HG02678 (cell line): ENCODE results near the gene FOXF2.

Source experiments
- ATAC-seq: cut with Tn5 transposase; IDR thresholded peaks from one replicate; pipeline ENCODE4 v1.9.1; 2021; ENCODE audit warnings: mild to moderate bottlenecking, moderate library complexity; ENCODE audit not compliant: unreplicated experiment

Gene FOXF2

DNA sequence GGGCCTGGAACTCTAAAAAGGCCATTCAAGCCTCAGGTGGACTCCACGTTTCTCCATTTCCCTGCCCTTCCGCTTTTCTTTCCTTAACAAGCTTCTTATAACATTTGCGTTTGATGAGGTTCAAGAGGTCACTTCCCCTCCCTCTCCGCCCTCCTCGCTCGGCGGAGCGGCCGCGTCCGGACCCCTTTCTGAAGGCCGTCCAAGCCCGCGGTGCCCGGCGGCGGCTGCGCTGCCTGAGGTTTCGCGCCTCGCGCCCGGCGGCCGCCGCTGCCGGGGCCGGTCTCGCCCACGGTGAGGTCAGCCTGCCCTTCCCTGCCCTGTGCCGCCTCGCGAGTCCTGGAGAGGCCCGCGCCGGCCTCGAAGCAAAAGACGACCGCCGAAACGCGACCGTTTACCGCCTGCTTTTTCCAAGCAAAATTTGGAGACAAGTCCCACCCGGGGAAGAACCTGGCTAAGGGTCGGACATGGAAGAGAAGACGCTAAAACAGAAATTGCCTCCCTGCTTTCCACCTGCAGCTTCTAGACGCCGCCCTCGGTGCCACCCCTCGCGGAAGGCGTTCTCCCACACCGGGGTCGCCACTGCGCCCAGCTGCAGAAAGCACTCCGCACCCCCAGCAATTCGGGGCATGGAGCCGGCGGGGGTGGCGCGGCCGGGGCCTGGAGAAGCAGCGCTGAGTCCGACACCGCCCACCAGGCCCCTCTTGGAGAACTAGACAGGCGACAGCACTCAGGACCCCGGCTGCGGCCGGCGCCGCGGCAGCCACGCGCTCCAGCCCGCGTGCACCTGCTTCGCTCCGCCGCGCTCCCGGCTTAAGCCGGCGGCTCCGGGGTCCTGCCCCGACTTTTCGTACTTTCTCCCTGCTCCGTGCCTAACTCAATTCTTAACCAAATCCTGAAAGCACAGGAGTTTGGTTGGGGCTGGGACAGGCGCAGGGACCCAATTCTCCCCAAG, 11.0 kb upstream of the FOXF2 start:
- ATAC-seq, result no peak

DNA sequence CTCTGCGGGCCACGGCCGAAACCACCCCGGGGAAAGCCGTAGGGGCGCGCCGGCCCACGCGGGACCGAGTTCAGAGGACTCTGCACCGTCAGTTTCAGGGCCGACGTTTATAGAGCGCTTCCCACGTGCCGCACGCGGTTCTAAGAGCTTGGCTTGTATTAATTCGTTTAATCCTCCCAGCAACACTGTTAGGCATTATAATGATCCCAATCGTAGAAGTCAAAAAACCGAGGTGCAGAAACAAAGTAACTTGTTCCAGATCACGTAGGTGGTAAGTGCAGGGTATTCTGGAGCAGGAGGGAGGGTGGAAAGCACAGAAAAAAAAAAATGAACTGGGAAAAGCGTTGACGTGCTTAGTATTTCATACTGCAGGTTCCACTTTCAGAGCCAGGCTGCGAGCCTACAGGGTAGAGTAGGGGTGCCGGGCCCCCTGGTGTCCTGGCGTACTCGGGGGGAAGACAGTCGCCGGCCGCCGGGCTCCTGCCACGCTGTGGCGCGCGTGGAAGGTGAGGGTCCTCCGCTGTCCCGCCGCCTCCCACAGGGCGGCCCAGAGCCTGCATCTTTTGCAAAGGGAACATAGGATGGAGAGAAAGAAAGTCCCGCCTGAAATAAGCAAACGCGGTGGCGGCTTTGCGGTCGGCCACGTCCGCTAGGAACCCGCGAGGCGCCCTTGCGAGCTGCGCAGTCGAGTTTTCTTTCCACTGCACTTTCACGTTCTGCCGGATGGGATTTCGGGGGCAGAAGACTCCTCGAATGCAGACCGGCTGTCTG, 10.2 kb upstream of the FOXF2 start:
- ATAC-seq, result no peak

DNA sequence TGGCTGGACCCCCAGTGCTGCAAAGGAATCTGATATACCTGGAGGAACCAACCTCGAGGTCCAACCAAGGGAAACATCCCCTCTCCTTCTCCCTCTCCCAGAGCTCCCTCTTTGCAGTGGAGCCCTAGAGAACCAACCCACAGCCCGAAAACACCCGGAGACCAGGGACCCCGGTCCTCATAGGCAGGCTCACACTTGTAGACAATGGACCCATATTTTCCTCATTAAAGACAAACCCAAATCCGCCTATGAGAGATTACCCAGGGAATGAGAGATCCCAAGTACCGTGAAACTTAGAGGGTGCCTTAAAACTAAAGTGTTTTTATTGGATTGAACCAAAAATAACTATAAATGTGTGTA, 9.6 kb upstream of the FOXF2 start:
- no peak for ATAC-seq

DNA sequence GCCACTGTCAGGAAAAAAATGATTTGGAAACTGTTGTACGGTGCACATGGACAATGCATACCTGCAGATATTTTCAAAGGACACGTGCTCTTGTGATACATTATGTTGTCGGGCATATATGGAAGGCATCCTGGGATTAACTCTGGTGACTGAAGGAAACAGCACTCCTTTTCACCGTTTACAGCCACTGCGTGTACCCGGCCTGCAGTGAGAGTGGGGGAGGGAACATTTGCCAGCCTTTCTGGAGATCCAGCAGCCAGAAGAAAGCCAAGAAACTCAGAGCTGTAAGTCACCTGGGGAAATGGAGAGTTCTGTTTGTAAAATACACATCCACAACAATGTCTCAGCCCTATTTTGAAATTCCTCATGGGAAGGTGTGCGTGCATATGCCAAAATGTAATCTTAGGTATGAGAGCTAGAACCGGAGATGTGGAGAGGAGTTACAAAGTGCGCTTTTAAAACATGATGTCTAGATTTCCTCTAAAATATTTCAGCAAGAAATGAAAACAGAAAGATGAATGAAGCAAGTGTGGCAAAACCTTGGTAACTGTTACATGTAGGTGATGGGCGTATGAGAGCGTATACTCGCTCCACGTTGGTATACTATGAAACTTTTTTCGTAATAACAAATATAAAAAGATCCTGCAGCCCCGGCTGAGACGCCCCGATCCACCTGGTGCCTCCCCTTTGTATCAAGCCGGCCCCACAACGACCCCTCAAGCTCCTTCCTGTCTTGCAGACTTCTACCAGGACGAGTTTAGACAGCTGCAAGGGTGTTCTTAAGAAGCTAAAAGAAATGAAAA, 8.6 kb upstream of the FOXF2 start:
- no peak for ATAC-seq

DNA sequence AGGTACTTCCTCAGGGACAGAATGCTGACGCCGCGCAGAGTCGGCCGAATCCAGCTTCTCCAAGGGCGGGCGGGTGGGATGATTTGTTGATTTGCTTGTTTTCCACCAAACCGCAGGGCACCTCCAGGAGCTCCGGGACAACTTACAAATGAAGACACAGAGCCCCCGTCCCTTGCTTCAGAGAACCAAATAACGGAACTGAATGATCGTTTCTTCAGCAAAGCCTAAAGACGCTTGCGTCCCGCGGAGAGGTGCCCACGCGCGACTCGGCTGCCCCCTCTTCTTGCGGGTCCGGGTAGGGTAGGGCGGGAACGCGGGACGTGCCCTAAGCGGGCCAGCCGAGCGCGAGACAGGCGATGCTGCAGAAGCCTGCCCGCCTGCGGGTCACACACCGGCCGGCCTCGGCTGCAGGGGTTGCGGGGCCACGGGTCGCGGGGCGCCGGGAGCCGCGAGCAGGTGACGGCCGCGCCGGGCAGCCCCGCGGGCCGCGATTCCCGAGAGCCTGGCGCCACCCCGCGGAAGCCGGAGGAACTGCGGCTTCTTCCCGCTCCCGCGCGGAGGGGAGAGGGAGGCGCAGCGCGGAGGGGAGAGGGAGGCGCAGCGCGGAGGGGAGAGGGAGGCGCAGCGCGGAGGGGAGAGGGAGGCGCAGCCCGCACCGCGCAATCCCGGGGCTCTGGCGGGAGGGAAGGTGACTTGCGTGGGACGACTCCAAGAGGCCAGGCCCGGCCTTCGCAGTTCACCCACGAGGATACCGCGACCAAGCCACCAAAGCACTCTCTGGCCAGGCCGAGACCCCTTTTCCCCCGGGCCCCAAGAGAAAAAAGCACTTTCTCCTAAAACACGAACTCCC, 7.7 kb upstream of the FOXF2 start:
- ATAC-seq, result no peak

DNA sequence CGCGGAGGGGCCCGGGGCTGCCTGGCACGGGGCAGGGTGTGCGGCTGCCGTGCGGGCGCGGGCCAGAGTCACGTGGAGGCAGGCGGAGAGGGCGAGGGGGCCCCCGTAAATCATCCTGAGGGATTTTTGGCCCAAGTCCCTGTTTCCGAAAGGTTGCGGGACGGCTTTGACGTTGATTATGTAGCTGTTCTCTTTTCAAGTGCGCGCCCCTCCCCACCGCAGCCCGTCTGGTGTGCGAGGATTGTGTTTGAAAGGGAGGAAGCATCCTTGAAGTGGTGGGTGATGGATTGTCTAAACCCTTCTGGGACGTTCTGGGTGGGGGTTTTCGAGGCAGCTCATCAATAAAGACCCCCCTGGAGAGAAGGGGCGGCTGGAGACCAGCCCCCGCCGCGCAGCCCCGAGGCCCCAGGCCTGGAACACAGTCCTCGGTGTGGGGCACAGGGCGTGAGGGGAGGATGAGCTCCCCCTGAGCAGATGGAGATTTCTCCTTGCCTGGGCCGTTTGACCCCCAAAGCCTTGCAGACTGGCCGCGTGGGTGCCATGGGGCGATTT, 7.0 kb upstream of the FOXF2 start:
- ATAC-seq, result no peak

DNA sequence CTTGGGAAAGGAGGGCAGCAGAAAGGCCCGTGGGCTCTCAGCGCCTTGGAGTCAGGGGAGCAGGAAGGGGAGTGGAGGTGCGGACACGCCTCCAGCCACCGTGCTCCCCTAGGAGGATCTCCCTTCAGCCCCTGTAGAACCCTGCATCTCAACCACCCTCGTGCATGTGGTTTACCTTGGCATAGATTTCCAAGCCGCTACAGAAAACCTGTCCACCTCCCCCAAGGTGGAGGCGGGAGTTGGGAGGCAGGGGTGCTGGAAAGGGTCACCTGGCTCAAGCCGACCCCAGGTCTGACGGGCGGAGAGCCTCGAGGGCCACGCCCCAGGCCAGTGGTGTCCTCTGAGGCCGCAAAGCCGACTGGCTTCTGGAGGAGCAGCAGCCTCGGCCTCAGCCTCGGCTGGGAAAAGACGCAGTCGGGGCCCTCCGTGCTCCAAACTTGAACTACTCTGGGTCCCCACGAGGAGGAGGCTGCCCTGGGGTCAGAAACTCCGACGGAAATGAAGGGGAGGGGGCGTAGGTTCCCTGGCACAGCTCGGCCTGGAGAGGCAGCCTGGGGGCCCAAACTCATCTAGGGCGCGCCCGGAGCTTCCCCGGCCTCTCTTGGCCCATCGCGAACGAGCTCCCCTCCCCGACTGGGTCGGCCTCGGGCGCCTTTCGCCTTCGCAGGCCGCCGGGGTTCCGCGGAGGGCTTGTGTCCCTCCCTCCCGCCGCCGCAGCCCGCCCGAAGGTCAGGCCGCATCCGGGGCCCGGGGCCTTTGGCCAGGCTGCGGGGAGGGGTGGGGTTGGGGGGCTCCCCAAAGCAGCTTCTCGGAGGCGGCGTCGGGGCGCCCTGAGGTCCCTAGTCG, 6.3 kb upstream of the FOXF2 start:
- no peak for ATAC-seq

DNA sequence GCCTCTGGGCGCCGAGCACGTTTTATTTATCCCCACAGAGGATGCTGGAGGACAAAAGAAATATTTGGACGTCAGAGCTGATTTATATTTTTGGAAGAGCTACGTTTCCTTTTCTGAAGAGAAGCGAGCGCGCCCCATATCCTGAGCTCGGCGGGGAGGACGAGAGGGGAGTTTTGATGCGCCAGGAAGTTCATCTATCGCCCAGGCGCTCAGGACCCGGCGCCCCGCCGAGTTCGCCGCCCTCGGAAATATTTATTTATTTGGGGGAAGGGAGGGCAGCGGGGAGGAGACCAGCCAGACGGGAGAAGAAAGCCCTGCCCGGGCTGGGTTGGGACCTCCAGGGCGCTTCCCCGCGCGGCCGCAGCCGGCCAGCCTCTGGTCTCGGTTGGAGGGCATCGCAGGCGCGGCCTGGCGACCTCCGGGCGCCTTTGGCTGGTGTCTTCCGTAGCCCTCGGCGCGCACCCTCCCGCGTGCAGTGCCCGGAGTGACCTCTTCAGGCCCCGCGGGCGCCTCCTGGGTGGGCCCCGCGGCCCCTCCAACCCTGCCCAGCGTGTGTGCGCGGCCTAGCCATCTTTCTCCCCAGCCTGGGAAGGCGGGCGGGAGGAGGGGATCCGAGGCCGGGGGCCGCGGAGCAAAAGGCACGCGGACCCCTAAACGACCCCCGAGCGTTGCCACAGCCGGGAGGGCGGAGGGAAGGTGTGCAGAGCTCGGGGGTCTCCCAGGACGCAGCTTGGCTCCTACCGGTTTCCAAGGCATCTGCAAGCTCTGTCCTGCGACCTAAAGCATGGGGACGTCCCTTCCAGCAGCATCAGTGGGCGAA, 5.4 kb upstream of the FOXF2 start:
- ATAC-seq, result no peak

DNA sequence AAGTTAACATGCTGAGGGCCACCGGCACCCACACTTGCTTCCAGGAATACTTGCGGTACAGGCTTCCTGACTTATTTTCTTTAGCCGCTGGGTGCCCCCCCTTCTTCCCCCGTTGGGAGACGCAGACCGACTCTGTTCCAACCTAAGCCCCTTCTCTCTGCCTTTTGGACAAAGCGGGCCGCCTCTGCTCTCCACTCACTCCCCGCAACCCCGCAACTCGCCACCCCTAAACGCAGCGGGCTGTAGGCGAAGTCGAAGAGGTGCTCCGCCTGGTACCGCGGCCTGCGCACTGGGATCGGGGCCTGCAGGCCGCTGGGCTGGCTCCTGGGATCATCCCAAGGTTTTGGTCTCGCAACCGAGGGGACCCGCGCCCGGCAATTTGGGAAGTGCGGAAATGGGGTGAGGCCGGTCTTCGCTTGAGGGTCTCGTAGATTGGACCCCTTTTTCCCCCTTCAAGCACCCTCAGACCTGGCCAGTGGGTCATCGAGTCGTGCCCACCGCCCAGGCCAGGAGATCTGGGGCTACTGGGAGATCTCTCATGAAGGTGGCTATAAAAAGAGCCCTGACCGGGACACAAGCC, 4.7 kb upstream of the FOXF2 start:
- no peak for ATAC-seq

DNA sequence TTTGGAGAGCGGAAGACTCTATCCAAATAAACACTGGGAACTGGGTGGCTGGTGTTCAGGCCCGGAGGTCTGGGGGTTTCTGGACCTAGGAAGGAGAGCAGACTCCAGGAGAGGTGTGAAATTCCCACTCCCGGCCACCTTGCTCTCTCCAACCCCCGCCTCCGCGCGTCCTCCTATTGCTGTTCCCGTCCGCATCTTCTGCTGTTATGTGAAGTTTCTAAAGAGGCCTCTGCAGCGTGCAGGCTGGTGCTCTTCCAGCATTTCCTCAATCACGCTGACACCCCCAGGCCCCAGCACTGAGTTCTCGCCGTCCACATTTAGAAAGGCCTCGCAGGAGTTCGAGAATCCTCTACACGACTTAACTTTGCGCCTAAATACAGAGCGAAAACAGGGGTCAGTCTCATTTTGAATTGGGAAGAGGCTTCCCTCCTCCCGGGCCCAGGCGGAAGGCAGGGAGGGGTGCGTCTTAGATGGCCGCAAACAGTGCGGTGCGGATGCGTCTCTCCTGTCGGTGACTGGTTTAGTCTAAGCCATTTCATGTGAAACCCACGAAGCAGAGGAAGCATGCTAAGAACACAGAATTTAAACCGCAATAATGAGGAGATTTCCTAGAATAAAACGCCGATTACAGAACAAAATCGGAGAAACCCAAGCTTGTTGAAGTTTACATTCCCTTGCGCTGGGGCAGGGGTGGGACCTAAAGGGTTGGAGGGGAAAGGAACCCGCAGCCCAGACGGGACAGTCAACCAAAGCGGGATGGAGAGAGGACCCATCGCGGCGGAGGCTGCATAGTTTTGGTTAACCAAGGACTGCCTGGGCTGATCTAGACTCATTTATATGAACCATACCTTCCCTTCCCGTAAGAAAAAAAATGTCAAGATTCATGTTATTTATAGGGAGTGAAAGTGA, 4.0 kb upstream of the FOXF2 start:
- no peak for ATAC-seq

DNA sequence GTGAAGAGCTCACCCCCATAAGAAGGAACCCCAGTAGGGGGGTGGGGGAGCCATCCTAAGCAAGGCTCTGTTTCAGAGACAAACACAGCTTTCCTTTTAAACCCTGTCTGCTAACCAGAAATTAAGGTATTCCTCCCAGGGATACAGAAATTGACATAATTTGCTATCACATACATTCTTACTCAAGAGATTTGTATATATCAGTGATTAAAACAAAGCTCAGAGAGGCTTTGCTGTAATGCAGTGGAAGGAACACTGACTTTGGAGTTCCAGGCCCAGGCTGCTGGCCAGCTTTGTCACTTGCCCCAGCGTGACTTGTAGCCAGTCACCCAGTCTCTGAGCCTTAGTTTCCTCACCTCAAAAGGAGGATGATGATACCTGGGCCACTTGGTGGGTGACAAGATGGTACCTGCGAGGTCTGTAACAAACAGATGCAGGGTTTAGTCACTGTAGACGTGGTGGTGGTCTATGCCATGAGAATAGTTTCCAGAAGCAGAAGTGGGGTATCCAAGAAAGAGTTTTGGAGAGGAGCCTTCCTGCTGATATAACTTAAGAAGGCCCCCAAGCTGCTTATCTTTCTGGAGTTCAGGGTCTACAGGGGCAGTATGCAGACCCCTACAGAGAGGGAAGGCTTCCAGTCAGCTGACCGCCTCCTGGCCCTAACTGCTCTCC, 3.2 kb upstream of the FOXF2 start:
- ATAC-seq, result no peak

DNA sequence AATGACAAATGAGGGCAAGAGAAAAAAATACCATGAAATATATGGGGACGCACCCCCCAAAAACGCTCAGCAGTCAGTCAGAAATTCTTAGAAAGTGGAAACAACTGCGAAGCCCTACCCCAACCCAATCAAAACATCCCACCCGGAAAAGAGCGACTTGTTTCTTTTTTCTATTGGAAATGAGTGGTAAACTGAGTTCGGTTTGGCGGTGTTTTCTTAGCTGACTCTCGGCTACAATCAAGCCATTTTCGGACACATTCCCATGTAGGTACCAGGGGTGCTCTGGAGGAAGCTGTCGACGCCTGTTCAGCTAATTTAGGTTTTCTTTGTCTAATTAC, 1.9 kb upstream of the FOXF2 start:
- no peak for ATAC-seq

DNA sequence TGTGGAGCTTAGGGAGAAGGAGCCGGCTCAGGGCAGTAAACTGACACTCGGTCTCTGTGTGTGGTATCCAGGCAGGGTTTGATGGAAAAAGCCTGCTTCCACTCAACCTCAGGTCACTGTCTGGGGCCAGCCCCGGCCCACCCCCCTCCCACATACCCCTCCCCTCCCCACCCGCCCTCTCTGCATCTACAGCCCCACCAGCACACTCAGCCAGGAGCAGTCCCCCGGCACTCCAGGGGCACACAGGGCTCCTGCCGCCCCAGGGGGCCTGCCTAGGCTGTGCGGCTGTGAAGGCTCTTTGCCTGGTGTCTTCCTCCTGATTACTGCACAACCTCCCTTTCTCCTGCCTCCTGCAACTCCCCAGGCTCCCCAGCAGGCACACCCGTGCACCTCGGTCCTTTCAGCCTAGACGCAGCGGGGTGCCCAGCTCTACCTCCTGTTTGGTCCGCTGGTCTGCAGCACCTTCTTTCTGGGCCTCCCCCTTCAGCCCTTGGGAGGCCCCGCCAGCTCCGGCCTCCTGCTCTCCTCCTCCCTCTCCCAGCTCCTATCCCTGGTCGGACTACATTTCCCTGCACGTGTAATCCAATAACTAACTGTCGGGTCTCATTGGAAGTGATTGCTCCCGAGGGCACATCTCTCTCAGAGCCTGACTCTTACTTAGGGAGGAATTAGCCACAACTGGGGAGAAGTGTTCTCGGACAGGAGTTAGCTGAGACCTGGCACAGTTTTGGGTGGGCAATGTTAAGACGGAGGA, 1.3 kb upstream of the FOXF2 start:
- no peak for ATAC-seq

DNA sequence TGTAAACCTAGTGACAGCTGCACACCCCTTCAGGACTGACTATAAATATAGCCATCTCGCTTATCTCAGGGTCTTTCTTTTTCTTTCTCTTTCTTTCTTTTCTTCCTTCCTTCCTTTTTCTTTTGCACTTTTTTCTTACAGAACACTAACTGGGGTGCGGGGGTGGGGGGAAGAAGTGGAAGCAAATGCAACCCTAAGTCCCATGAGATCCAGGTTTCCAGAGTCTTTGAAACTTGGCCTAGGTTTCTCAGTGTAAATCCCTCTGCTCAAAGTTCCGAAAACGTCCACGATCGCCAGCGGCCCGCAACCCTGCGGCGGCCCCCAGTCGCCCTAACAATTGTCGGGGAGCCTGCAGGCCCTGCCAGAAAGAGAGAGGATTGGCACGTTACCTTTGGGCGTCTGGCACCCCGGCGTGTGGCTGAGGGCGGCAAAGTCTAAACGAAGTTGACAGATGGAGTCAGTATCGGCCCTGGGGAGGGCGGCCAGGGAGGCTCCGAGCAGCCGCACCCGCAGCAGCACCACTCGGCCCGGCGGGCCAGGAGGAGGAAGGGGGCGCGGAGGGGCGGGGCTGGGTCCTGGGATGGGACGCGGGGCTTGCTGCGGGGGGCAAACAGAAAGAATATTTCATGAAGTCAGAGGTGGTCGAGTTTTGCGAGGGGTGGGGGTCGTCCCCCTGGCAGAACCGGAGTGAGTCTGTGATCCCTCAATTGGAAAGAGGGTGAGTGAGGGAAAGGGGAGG, 577 bp upstream of the FOXF2 start:
- no peak for ATAC-seq
